ENCODE results near the gene OR5I1.
"Not testable (repeated sequence)": the region's sequence is repeated elsewhere in the genome, so short reads cannot be mapped to it uniquely, and the experiment has no call there.

The OR5I1 gene

DNA sequence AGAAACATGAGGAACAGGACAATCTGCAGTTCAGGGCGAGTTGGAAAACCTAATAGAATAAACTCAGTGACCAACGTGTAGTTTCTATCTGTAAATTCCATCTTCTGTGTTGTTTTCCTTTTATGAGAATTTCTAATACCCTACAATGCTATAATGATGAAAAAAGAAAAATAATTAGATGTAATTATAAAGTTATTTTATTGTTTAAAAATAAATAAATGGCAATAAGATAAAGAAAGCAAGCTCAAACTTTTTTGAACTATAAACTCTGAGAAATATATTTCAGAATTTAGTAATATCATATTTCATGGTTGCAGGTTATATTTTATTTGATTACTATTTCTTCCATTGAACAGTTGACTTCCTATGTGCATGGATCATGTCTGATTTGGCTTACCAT, at the start of gene OR5I1:
Gene OR5I1 (minus strand): TSS at position 101 of the 400 bp plus-strand sequence. CDS start 0 bp downstream, at position 101.
- no peak for ATAC-seq (replicated peaks)

DNA sequence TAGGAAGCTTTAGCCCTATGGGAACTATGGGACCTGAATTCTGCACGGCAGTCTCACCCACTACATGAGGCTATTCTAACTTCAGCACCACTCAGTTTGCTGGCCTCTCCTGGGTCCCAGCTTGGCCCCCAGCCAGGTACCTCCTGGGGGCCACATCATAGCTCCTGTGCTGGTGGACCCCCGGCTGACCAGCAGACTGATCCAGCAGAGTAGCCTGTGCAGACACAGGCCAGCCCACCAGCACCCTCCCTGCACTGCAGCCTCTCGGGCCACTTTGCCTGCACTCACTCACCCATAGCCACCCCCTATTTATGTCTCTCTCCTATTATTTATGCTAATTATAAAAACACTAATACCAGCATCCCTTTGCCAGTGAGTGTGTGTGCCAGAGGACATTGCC, 34.7 kb upstream of the OR5I1 start:
- Mint-ChIP-seq H3K27me3 (no peaks in the 10 kb centered on the region), H3K36me3 (no peaks in the 10 kb centered on the region), H3K27ac (no peak overlapping the region), H3K4me1 (no peaks in the 10 kb centered on the region), H3K4me3 (no peak overlapping the region), H3K9me3 (peaks cover 5 to 8% of the 10 kb centered on the region in 2 donors)
- DNase-seq (no peak), ATAC-seq (replicated peaks) (no peak)

More for the DNA sequence above, at the start of gene OR5I1:
- H3K4me1 Mint-ChIP-seq: no peaks in the 10 kb centered on the region
- no peaks in the 10 kb centered on the region for H3K36me3 Mint-ChIP-seq
- DNase-seq: no peak
- H3K27me3 Mint-ChIP-seq: no peaks in the 10 kb centered on the region
- H3K27ac Mint-ChIP-seq: no peak within 1 kb of the TSS
- peaks cover 0 to 1% of the 10 kb centered on the region in 2 donors for H3K9me3 Mint-ChIP-seq
- H3K4me3 Mint-ChIP-seq: no peak within 1 kb of the TSS

DNA sequence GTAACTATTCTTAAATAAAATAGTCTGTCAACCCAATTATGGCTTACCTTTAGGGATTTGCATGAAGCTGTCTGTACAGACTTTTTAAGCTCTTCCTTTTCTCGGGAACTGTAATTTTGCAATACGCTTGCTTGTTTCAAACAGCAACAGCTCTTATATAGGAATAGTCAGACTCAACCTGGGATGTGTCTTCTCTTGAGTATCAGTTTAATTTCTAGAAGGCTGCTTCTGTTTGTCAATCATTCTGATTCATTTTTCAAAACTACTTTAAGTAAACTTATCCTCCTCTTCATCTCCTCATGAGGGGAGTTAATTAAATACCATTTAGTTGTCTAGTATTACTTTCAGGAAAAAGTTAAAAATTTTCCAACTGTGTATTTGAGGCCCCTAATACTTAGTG, 33.6 kb upstream of the OR5I1 start, which contains the start of gene OR10AG1:
Gene OR10AG1 (minus strand): TSS at position 101 of the 400 bp plus-strand sequence. CDS start 38 bp downstream, at position 63.
- Mint-ChIP-seq H3K4me1 (no peaks in the 10 kb centered on the region), H3K27me3 (no peaks in the 10 kb centered on the region), H3K36me3 (no peaks in the 10 kb centered on the region), H3K4me3 (no peak within 1 kb of the TSS), H3K27ac (no peak within 1 kb of the TSS), H3K9me3 (peaks cover 5 to 8% of the 10 kb centered on the region in 2 donors)
- ATAC-seq (replicated peaks): no peak
- no peak for DNase-seq

DNA sequence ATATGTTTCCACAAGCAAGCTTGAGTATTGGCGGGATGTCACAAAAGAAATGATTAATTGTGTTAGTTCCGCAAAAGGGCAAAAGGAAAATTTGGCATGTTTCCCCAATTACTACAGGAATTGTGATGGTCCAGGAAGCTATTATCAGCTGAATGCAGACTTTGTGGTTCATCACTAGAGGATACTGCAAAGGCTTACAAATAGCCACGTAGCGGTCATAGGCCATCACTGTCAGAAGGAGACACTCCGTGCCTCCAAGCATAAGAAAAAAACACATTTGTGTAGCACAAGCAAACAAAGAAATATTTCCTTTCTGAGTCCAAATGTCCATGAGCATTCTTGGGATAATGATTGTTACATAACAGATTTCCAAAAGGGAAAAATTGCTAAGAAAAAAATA, 31.7 kb upstream of the OR5I1 start:
- no peak for ATAC-seq (replicated peaks)
- H3K27me3 Mint-ChIP-seq: no peaks in the 10 kb centered on the region

DNA sequence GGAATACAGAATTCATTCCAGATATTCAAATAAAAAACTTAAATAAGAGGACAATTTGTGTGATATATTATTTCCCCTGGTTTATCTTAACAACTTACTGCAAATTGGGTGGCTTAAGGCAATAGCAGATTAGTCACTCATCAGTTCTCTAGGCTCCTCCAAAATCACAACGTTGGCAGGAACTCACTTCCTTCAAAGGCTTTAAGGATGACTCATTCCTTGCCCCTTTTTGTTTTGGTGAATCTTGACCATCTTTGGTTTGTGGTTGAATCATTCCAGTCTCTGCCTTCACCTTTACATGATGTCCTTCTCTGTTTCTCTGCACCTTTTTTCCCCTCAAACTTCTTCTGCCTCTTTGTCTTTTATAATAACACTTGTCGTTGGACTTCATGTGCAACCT, 30.2 kb upstream of the OR5I1 start:
- Mint-ChIP-seq H3K36me3 (no peaks in the 10 kb centered on the region), H3K27me3 (no peaks in the 10 kb centered on the region), H3K9me3 (peaks cover 4% of the 10 kb centered on the region in 2 donors), H3K4me1 (no peaks in the 10 kb centered on the region), H3K4me3 (no peak overlapping the region), H3K27ac (no peak overlapping the region)
- ATAC-seq (replicated peaks) (no peak), DNase-seq (no peak)

More for the DNA sequence above, 31.7 kb upstream of the OR5I1 start:
- H3K4me3 Mint-ChIP-seq: no peak overlapping the region
- H3K36me3 Mint-ChIP-seq: no peaks in the 10 kb centered on the region
- no peaks in the 10 kb centered on the region for H3K4me1 Mint-ChIP-seq
- DNase-seq: no peak
- no peak overlapping the region for H3K27ac Mint-ChIP-seq
- peaks cover 5 to 8% of the 10 kb centered on the region in 2 donors for H3K9me3 Mint-ChIP-seq

DNA sequence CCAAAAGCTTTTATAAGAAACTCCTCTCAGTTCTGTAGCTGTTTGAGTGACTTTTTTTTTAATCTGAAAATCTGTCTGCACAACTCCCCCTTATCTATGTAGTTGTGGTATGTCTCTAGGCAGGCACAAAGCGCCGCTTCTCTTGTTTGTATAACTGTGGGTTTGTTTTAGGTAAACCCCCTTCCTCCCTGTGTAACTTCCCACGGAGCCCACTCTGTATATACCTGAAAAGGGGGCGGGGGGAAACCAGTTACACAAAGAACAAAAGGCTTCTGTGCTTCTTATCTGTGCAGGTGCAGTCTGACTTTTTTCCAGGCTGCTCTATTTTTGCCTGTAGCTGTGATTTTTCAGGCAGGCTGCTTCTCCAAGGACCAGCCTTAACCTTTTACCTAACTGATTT, 20.3 kb upstream of the OR5I1 start:
- Mint-ChIP-seq H3K36me3 (no peaks in the 10 kb centered on the region), H3K9me3 (no peaks in the 10 kb centered on the region)

DNA sequence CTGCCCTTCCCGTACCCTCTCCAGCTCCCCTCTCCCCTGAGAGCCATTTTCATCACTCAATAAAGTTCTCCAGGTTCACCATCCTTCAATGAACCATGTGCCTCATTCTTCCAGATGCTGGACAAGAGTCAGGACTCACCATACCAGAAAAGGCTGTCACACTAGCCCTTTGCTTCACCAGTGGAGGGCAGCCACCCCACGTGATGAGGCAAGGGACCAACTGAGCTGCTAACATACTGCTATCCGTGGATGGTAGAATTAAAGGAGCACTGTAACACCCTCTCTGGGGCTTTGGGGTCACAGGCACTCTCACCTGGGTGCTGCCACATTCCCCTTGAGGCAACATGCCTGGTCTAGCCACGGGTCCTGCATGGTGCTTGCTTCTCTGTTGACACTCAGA, 13.1 kb upstream of the OR5I1 start:
- DNase-seq (no peak), ATAC-seq (replicated peaks) (no peak)
- Mint-ChIP-seq H3K27ac (no peak overlapping the region), H3K9me3 (no peaks in the 10 kb centered on the region), H3K4me3 (no peak overlapping the region), H3K36me3 (no peaks in the 10 kb centered on the region), H3K4me1 (no peaks in the 10 kb centered on the region), H3K27me3 (no peaks in the 10 kb centered on the region)

More for the DNA sequence above, 20.3 kb upstream of the OR5I1 start:
- H3K4me1 Mint-ChIP-seq: no peaks in the 10 kb centered on the region
- H3K27ac Mint-ChIP-seq: no peak overlapping the region
- ATAC-seq (replicated peaks) (no peak), DNase-seq (no peak)
- no peaks in the 10 kb centered on the region for H3K27me3 Mint-ChIP-seq
- H3K4me3 Mint-ChIP-seq: no peak overlapping the region

DNA sequence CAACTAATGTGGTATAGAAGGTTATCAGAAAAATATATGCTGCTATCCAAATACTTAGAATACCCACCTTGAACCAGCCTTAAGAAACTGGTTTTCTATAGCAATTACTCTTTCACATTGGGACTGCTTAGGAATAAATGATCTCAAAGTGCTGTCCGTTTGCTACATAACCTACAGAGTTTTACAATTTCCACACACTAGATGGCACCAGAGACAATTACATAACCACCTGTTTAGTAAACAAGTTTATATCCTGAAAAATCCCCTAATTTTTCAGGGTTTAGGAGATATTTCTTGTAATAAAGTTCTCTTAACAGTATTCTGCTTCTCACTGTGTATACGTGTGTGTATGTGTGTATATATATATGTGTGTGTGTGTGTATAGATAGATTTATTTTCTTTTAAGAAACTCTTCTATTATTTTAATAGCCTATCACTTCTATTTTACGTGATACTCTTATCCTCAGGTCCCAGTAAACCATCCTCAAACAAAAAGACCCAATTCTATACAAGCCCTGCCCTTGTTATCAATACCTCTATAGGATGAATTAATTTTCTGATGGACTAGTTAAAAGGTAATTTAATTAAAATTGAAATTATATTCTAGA, 6.7 kb upstream of the OR5I1 start:
- DNase-seq (no peak), ATAC-seq (replicated peaks) (no peak)
- Mint-ChIP-seq H3K27ac (no peak overlapping the region), H3K4me3 (no peak overlapping the region), H3K27me3 (no peaks in the 10 kb centered on the region), H3K36me3 (no peaks in the 10 kb centered on the region), H3K9me3 (peaks cover 0 to 1% of the 10 kb centered on the region in 2 donors), H3K4me1 (no peaks in the 10 kb centered on the region)

DNA sequence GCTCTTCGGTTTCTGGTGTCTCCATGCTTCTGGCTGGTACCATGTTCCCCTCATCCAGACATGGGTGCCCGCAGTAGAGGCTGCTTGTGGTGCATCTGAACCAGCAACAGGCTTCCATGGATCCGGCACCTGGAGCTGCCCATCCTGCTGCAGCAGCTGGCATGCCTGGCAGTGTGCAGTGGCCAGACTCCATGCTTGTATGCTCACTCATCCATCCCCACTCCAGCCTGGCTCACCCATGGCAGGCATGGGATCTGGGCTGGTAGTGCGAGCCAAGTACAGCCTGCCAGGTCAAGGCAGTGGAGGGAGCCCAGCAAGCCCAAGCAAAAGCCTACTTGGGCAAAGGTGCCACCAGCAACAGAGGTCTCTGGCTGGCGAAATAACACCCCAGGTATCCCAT, 15.7 kb downstream of the OR5I1 start:
- Mint-ChIP-seq H3K27ac (no peak overlapping the region), H3K27me3 (no peaks in the 10 kb centered on the region), H3K4me1 (no peaks in the 10 kb centered on the region), H3K4me3 (no peak overlapping the region), H3K36me3 (no peaks in the 10 kb centered on the region), H3K9me3 (peaks cover 0 to 5% of the 10 kb centered on the region in 2 donors)
- no peak for ATAC-seq (replicated peaks)
- DNase-seq: no peak

DNA sequence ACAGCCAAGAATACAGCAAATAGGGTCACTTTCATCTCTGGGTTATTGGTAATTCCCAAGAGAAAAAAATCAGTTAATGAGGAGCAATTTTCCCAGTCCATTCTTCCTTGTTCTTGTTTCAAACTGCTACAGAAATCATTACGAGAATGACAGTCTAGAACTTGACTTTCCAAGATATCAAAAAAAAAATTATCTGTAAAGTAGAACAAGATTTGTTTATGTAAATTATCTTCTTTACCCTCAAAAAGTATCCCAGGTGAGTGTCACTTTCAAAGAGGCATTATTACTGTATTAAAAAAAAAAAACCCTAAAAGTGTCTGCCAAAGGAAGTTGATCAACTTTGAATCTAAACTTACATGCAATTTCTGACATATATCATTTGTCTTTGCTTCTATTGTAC, 21.7 kb downstream of the OR5I1 start, which contains the start of gene OR5W2:
Gene OR5W2 (minus strand): TSS at position 101 of the 400 bp plus-strand sequence. CDS start 0 bp downstream, at position 101.
- Mint-ChIP-seq H3K9me3 (peaks cover 5 to 7% of the 10 kb centered on the region in 2 donors), H3K4me3 (no peak within 1 kb of the TSS), H3K27me3 (no peaks in the 10 kb centered on the region), H3K36me3 (no peaks in the 10 kb centered on the region), H3K27ac (no peak within 1 kb of the TSS), H3K4me1 (no peaks in the 10 kb centered on the region)
- DNase-seq: no peak
- ATAC-seq (replicated peaks): no peak

DNA sequence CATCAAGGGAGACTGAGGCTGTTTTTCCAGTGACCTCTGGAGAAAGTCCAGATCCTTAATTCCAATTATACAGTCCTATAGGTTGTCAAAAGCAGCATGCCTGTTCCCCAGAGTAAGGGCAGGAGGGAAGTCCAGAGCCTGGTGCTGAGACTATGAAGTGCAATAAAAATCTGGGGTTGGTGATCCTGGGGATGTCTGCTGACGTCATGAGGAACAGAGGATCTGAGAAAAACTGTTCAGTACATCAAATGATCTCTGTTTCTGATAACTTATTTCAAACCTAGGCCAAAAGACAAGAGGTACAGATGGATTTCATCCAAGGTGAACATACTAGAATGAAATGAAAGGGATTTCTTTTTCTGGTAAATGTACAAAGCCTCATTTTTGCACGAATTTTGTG, 33.9 kb downstream of the OR5I1 start:
- Mint-ChIP-seq H3K27me3 (no peaks in the 10 kb centered on the region), H3K36me3 (no peaks in the 10 kb centered on the region), H3K4me3 (no peak overlapping the region), H3K4me1 (no peaks in the 10 kb centered on the region), H3K9me3 (peaks cover 0 to 3% of the 10 kb centered on the region in 2 donors), H3K27ac (no peak overlapping the region)
- ATAC-seq (replicated peaks) (no peak), DNase-seq (no peak)

DNA sequence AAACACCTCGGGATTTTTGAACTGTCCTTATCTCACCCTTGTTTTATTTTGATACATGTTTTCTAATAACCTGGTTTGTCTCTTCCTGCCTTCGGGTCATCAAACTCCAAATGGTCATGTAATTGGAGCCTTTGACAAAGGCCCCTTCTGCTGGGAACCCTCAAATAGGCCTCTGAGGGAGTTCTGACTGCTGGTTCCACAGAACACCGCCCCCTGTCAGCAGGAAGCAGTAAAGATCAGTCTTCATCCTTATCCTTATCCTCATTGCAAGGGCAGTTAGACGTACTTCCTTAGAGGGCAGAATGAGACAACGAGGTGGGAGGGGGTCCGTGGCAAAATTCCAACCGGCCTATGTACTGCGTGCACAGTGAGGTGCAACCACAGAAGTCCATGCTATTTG, 41.0 kb downstream of the OR5I1 start:
- DNase-seq: no peak
- ATAC-seq (replicated peaks): no peak

DNA sequence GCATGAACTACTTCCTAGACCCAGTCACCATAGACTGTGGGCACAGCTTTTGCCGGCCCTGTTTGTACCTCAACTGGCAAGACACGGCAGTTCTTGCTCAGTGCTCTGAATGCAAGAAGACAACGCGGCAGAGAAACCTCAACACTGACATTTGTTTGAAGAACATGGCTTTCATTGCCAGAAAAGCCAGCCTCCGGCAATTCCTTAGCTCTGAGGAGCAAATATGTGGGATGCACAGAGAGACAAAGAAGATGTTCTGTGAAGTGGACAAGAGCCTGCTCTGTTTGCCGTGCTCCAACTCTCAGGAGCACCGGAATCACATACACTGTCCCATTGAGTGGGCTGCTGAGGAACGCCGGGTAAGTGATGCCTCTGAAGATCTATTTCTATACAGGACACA, 50.7 kb downstream of the OR5I1 start:
- not testable (repeated sequence) for H3K27me3 Mint-ChIP-seq

More for the DNA sequence above, 41.0 kb downstream of the OR5I1 start:
- no peak overlapping the region for H3K4me3 Mint-ChIP-seq
- H3K27me3 Mint-ChIP-seq: no peaks in the 10 kb centered on the region
- H3K9me3 Mint-ChIP-seq: peaks cover 3 to 8% of the 10 kb centered on the region in 2 donors
- no peaks in the 10 kb centered on the region for H3K4me1 Mint-ChIP-seq
- no peak overlapping the region for H3K27ac Mint-ChIP-seq
- no peaks in the 10 kb centered on the region for H3K36me3 Mint-ChIP-seq

More for the DNA sequence above, 50.7 kb downstream of the OR5I1 start:
- not testable (repeated sequence) for H3K4me1 Mint-ChIP-seq; H3K9me3 Mint-ChIP-seq; ATAC-seq (replicated peaks); H3K27ac Mint-ChIP-seq; H3K4me3 Mint-ChIP-seq; H3K36me3 Mint-ChIP-seq; DNase-seq

Measured in stimulated activated naive B cell treated with anti-CD40 and anti-IgM and Interleukin-4, amounts not matched to agents 10 μg/mL and 1 μg/mL and 100 μg/mL, for 72 hours (primary cell).